GM19240 (cell line): ENCODE results near the gene CARM1.
"Not testable (repeated sequence)": the region's sequence is repeated elsewhere in the genome, so short reads cannot be mapped to it uniquely, and the experiment has no call there.

Experiments used
- DNase-seq: peaks from one replicate; pipeline ENCODE4 v3.0.0; 2011; ENCODE audit warnings: low spot score; ENCODE audit not compliant: insufficient read length

The CARM1 gene

DNA sequence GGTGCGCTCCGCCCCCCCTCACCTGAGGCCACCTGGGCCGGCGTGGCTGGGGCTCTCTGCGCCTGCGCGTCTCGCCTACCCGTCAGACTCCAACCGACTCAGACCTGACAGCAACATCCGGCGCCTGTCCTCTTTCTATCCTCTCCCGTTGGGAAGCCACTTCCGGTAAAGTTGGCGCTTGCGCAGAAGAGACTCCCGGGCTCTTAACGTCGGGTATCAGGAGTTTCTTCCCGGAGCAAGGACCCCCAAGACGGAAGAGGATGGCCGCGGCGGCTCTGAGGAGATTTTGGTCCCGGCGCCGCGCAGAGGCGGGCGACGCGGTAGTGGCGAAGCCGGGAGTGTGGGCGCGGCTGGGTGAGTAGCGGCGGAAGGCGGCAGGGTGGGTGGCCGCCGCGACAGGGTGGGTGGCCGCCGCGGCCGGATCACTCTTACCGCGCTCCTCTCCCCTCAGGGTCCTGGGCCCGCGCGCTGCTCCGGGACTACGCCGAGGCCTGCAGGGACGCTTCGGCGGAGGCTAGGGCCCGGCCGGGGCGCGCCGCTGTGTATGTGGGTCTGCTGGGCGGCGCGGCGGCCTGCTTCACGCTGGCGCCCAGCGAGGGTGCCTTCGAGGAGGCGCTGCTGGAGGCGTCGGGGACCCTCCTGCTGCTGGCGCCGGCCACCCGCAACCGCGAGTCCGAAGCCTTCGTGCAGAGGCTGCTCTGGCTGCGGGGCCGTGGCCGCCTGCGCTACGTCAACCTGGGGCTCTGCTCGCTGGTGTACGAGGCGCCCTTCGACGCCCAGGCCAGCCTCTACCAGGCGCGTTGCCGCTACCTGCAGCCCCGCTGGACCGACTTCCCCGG is 57.4 kb downstream of the CARM1 start, which contains the start of the genes TIMM29 and YIPF2:
Gene TIMM29, plus strand, starts transcription at position 249 of the 839 bp plus-strand sequence. Its CDS starts 12 bp downstream, at position 261.
Gene YIPF2, minus strand, starts transcription at position 77 of the 839 bp plus-strand sequence. CDS start 229 bp downstream, outside the sequence.
- peak; percentile 98 for DNase-seq

GRCh38 chr19:10929402-10929794 is 58.0 kb downstream of the CARM1 start:
- DNase-seq, result no peak

- no peak for DNase-seq
Observed at GRCh38 chr19:10935371-10936059, 64.2 kb downstream of the CARM1 start.

GRCh38 chr19:10936661-10937084 is 65.3 kb downstream of the CARM1 start:
- no peak for DNase-seq

GRCh38 chr19:10941649-10942048 is 70.3 kb downstream of the CARM1 start:
- not testable (repeated sequence) for DNase-seq

DNA sequence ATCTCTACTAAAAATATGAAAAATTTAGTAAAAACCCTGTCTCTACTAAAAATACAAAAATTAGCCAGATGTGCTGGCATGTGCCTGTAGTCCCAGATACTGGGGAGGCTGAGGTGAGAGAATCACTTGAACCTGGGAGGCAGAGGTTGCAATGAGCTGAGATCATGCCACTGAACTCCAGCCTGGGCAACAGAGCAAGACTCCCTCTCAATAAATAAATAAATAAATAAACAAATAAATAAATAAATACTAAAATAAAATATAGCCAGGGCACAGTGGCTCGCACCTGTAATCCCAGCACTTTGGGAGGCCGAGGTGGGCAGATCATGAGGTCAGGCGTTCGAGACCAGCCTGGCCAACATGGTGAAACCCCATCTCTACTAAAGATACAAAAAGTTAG is 72.1 kb downstream of the CARM1 start:
- DNase-seq, result not testable (repeated sequence)

- DNase-seq, result no peak
Observed at GRCh38 chr19:10945264-10945663, 73.9 kb downstream of the CARM1 start.

DNA sequence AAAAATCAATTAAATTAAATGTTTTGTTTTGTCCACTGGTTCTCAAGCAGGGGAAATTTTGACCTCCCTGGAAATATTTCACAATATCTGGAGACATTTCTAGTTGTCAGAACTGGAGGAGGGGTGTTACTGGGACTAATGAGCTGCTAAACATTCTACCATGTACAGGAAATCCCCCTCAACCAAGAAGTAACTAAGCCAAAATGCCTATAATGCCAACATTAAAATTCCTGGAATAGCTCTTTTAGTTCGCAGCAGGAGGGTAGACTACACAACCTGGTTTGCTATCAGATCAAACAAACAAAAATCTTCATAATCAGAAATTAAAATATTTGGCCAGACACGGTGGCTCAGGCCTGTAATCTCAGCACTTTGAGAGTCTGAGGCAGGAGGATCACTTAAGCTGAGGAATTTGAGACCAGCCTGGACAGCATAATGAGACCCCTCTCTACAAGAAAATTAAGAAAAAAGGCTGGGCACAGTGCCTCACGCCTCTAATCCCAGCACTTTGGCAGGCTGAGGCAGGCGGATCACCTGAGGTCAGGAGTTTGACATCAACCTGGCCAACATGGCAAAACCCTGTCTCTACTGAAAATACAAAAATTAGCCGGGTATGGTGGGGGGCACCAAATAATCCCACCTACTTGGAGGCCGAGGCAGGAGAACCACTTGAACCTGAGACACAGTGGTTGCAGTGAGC is 75.8 kb downstream of the CARM1 start:
- DNase-seq, result no peak

GRCh38 chr19:10952809-10953208 is 81.5 kb downstream of the CARM1 start:
- no peak for DNase-seq

- not testable (repeated sequence) for DNase-seq
Observed at GRCh38 chr19:10959277-10959968, 88.1 kb downstream of the CARM1 start.

GRCh38 chr19:10960314-10961072 is 89.1 kb downstream of the CARM1 start, which contains the start of gene SMARCA4:
Gene SMARCA4, plus strand, starts transcription at chr19:10961030. Its CDS starts 23,122 bp downstream, at chr19:10984152.
- DNase-seq, result peak; percentile 87

GRCh38 chr19:10961073-10961860 is 89.9 kb downstream of the CARM1 start:
- DNase-seq, result no peak

- DNase-seq, result no peak
Observed at GRCh38 chr19:10962863-10963262, 91.5 kb downstream of the CARM1 start.

GRCh38 chr19:10963865-10964264 is 92.5 kb downstream of the CARM1 start:
- no peak for DNase-seq

GRCh38 chr19:10964903-10965302 is 93.5 kb downstream of the CARM1 start:
- DNase-seq, result no peak

GRCh38 chr19:10965398-10965797 is 94.0 kb downstream of the CARM1 start:
- no peak for DNase-seq

DNA sequence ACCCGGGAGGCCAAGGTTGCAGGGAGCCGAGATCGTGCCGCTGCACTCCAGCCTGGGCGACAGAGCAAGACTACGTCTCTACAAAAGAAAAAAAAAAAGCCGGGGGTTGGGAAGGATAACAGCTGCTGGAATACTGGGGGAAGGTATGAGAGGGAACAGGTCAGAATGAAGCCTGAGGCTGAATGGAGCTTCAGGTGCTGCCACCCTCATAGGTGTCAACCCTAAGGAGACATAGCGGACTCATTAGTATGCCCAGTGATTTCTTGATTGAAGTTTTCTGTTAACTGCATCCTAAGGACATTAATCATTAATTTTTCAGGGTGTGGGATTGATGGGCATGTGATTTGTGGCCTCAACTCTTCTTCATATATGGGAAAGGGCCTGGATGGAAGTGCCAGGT is 95.5 kb downstream of the CARM1 start:
- DNase-seq, result no peak

- no peak for DNase-seq
Observed at GRCh38 chr19:10968527-10969135, 97.3 kb downstream of the CARM1 start.

GRCh38 chr19:10971107-10971726 is 99.9 kb downstream of the CARM1 start:
- no peak for DNase-seq
